DMS114 treated with DMSO at 0.1 percent for 48 hours (cell line): ENCODE data around the gene SPTBN2.
"Not testable (repeated sequence)": the region's sequence is repeated elsewhere in the genome, so short reads cannot be mapped to it uniquely, and the experiment has no call there.

Experiments
- DNase-seq: peaks from one replicate; lab custom pipeline; 2025; ENCODE audit not compliant: unreplicated experiment; lab: John Stamatoyannopoulos, UW

Gene SPTBN2

DNA sequence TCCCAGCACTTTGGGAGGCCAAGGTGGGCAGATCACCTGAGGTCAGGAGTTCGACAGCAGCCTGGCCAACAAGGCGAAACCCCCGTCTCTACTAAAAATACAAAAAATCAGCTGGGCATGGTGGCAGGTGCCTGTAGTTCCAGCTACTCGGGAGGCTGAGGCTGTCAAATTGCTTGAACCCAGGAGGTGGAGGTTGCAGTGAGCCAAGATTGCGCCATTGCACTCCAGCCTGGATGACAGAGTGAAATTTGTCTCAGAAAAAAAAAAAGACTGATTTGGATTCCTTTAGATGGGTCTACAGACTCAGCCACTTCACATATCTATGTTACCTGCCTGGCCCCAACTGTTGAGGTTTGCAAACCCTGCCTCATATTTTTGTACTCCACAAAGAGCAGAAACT lies 4.8 kb downstream of the SPTBN2 start:
- not testable (repeated sequence) for DNase-seq

DNA sequence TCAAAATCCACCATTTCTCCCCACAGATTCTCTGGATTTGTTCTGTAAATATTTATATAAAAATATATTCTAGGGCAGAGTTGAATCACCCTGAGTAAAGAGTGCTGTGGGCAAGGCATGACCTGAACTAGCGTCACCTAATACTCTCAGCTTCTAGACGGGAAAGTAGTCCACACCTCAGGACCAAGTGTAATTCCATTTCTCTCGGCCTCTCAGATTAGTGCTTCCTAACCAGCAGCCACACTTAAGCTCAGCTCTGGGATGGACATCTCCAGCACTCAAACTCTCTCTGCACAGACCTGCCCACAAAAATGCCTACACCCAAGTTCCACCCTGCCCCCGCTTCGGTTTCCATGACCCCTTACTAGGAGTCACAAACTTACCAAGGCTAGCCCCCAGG lies 5.3 kb downstream of the SPTBN2 start:
- no peak for DNase-seq

DNA sequence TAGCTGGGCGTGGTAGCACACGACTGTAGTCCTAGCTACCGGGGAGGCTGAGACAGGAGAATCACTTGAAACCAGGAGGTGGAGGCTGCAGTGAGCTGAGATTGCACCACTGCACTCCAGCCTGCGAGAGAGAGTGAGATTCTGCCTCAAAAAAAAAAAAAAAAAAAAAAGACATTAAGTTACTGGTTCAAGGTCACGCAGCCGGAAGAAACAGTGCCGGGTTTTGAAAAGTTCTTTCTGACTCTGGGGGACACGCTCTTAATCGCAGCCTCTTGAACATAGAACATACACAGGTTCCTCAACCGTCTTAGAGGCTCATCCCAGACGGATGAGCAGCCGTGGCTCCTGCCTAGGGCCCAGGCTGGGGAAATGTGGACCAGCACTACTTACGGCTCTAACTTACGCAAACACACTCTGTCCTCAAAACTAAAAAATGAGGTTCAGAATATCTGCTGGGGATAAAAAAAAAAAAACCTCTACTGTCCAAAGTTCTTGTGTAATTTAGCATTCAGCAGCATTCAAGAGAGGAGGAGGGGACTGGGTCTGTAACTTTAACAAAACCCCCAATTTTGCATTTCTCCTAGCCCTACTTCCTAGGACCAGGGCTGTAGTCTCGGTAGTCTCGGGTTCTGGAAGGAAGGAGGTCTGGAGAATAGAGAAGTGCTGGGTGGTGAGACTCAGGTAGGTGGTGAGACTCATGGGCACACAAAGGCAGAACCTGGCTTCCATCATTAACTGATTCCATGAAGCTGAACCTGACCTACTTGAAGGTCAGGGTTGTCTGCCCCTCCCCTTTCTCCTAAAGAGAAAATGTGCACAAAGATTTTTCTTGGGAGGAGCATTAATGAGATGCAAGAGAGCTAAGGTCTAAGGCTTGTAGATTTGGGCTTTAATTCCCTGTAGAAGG lies 6.0 kb downstream of the SPTBN2 start:
- DNase-seq, result no peak

DNA sequence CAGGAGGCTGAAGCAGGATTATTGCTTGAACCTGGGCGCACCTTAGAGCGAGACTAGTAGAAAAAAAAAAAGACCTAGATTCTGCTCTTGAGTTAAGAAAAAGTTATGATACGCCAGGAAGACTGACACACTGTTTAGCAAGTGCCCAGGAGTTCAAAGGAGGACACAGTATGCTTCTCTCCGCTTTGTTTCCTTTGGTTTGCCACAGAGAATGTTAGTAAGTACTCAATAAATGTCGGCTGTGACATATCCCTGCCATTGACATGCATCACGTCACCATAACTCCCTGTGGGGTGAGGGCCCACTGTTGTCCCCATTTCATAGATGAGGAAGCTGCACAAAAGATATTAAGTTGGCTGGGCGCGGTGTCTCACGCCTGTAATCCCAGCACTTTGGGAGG lies 7.1 kb downstream of the SPTBN2 start:
- no peak for DNase-seq

DNA sequence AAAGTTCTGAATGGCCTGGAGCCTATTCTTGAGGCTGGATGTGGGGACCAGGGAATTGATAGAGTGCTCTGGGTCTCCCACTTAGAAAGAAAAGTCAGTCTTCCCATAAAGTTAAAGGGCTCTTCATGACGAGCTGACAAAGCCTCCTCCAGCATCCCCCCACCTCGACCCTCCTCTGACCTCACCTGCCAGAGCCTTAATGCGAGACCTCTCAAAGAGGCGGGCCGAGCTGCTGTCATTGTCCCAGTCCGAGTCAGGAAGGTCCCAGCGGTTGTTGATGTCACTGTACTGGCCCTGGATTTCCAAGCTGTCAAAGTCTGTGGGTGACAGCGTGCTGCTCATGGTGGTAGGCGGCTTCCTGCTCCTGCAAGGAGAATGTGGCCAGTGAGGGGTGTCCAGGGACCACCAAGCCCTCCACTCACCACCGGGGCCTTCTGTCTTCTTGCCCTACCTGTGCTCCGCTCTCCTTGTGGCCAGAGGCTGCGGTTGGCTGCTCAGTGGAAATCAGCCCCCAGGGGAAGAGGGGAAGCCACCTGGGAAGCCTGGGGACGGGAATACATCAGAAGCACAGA lies 8.0 kb downstream of the SPTBN2 start:
- DNase-seq, result no peak

DNA sequence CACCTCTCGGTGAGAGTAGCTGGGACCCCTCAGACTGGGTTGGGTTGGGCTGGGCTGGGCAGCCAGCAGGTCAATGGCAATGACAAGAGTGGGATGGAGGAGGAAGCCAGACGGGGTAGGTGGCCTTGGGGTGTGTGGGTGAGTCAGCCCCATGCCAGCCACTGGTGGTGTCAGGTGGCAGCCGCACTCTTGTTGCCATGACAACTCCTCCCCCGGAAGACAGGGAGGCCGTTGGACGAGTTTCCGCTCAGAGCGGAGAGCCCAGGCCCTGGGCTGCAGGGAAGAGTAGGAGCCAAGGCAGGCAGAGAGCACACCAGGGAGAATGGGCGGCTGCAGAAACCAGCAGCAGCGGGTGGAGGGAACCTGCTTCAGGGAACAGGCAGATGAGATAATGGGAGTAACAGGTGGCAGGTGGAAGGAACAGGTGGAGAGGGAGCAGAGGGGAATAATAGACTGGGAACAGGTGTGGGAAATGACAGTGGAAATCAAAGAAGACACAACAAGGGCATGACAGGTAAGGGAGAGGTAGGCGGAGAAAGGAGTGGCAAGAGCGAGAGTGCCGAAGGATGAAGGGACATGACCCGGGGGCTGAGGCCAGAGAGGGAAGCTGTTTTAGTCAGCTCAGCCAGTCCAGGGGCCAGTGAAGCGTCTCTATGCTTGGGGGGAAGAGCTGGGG lies 8.7 kb downstream of the SPTBN2 start:
- DNase-seq, result no peak

DNA sequence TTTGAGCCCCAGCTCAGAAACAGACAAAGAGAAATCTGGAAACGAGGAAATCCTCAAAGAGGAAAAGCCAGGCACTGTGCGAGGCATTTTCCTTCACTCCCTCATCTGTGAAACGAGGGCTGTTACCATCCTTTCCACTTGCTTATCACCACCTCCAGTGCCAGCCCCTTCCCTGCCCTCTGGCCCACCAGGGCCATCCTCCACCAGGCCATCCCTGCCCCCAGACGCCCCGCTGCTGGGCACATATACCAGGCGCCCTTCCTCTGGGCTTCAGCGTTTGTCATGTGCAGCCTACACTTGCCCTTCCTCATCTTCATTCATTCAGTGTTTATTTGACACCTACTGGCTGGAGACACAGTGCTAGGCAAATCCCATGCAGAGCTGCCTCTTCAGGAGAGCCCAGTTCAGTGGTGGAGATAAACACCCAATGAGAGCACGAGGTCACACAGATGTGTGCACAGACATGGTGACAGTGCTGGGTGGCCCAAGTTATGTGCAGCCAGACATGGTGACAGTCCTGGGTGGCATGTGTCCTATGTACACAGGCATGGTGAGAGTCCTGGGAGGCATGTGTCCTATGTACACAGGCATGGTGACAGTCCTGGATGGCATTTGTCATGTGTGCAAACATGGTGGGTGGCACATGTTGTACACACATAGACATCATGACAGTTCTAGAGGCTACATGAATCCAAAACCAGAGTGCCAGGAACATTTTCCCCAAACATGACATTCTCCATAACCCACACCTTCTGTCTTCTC lies 9.7 kb downstream of the SPTBN2 start:
- no peak for DNase-seq

DNA sequence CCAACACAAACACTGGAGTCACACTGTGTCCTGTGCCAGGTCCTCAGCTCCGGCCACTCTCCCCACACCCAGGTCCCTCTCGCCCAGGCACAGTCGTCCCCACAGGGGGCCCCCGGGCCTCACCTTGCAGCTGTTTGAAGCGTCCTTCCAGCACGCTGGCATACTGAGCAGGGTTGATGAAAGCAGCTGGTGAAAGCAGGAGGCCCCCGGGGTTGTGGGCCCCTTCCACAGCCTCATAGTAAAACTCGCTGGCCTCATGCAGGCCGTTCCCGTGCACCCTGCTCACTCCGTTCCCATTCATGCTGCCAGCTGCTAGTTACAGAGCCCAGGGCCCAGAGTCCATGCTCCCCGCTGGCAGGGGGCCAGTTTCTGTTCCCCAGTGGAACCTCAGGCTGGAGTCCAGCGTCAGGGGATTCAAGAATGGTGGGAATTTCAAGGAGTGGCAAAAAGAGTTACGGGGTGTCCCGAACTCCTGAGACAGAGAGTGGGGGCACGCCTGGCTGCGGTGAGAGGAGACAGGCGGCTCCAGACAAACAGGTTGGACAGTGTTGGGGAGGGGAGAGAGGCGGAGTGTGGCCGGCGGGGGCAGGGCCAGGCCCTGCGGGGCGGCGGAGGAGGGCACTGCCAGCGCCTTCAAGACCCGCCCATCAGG lies 10.6 kb downstream of the SPTBN2 start:
- DNase-seq, result no peak

DNA sequence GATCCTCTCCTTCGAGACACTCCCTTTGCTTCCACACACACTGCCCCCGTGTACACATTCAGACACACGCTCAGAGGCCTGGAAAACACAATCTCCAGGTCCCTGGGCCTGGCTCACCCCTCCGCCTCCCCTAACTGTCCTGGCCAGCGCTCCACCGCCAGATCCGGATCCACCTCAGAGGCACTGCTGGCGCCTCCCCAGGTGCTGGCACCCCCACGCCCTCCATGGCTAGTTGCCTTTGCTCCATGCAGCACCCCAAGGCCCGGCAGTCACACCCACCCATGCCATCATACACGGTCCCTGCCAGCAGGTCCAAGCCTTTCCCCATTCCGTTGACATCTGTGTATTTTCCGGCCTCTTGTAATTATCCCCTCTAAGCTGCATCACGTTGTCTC lies 11.1 kb downstream of the SPTBN2 start:
- no peak for DNase-seq

DNA sequence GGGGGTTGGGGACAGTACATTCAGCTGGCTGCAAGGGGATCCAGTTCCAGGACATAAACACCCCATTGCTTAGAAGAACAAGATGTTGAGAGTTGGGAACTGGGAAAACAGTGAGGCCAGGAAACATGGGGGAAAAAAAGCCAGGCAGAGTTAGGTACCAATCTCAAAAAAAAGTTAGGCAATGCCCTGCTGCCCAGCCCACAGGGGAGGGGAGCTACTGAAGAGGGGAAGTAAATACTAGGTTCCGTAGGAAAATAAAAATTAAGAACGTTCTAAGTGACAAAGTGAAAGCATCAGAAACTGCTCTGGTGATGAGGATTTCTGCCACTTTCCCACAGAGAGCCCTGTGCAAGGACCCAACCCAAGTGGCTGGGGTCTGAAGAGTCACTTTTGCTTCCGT lies 12.0 kb downstream of the SPTBN2 start:
- DNase-seq, result no peak

DNA sequence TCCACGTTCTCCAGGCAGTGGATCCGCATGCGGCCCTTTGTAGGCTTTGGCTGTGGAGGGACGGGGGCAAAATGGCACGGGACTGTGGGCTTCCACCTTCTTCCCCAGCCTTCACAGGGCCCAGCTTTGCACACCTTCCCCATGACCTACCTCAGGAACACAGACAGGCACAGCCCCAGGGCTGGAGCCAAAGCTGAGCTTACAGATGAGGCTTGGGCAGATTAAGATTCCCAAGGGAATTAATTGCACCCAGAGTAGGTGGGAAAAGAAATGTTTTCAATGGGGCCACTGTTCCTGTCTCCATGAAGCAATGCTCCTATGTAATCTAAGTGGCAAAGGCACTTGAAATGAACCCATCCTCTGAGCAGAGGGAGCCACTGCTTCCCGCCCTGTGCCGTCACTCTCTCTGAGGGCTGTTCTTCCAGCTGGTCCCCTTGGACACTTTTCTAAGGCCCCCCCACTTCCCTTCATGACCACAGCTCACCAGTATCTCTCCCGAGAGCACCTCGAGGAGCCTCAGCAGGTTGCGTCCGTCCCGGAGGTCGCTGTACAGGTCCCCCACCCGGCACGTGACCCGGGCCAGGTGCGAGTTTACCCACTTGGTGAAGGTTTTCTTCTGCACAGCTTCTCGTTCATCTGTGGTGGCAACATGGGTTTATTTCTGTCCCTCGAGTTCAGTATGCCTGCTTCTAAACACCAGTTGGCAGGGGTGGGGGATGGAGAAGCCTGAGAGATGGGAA lies 13.5 kb downstream of the SPTBN2 start:
- no peak for DNase-seq

DNA sequence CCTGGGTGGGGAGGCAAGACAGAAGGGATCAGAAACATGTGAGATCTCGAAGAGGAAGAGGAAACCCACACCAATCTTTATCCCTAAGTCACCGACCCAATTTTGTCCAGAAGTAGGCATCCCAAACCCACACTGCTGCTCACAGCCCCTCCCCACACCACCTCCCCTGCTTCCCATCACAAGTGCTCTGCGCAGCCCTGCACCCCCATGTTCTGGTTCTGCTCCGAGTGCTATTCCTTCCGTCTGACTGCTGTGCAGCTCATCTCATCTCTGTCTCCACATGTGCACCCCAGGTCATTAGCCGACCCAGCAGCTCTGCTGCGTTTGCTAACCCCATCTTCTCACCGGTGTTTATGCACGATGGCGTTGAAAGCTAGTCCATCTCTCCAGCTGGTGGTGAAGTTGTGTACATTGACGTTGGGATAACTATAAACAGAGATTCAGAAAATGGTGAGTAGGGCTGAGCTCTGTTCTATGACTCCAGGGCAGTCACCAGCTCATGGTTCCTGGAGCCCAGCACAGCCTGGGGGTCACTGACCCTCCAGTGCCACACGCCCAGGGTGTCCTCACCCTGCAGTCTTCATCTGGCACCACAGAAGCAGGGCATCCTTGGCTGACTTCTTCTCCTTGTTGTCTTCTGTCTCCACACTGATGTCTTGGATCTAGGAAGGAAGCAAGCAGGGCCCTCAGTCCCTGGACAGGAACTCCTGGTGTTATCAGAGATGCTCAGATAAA lies 15.1 kb downstream of the SPTBN2 start:
- DNase-seq, result no peak

DNA sequence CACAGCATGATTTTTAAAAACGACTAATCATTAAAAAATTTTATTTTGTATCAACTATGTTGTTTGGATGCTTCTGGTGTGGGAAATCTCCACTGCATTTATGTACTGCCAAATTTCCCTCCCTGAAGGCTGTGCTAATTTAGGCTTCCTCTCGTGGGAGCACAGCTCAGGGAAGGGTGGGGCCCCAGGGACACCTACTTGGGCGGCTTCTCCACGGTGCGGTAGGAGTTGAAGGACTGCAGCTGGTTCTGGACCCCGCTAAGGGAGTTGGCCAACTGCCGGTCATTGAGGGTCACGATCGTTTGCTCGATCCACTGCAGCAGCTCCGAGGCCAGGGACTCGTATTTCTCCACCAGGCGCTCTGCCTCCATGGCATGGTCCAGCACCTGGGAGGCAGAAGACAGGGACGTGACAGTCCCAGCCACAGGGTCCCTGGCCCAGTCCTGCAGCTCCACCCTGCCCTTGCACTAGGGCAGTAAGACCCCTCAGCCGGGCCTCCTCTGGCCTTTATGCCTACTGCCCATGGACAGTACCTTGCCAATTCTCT lies 18.6 kb downstream of the SPTBN2 start:
- DNase-seq, result no peak

DNA sequence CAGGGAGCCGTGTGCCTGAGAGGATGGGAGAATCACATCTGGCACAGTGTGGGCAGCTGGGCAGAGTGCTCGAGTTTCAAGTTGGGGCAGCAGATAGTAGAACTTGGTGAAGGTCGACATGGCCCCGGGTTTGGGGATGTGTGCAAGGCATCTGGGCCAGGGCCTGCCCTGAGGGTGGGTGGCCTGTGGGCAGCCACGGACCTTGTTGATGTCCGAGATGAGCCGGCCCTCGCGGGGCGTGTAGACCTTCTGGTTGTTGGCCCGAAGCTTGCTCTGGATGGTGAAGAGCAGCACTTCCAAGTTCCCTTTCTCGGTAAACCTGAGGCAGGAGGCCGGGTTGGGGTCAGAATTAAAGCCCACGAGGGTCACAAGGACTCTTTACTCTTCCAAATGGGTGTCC lies 20.3 kb downstream of the SPTBN2 start:
- no peak for DNase-seq

DNA sequence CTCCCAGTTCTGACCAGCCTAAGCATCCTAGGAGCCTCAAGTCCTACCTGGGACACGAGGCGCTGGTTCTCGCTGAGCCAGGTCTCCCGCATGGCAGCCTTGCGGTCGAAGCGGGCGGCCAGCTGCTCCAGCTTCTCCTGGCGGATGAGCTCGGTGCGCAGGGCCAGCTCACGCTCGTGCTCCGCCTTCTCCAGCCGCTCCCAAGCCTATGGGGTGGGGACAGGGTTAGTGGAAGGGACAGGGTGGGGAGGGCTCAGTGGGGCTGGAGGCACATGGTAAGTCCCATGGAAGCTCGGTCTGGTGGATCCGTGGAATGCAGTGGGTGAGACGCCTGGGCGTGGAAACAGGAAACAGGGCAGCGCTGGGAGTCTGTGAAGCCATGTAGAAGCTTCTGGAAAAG lies 20.9 kb downstream of the SPTBN2 start:
- no peak for DNase-seq

DNA sequence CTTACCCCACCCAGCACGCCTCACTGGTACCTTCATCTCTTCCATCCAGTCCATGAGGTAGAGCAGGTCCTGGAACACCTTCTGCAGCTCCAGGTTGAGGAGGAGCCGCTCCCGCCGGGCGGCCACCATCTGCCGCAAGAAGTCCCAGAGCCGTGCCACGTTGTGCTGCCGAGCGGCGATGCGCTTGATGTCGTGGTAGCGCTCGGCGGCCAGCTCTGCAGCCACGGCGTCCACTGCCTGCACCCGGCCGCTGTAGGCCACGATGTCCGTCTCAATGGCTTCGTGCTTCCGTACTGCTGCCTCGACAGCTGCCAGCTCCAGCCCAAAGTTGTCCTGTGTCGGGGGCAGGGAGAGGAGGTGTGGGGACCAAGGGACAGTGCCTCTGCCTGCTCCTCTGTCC lies 21.5 kb downstream of the SPTBN2 start:
- no peak for DNase-seq

DNA sequence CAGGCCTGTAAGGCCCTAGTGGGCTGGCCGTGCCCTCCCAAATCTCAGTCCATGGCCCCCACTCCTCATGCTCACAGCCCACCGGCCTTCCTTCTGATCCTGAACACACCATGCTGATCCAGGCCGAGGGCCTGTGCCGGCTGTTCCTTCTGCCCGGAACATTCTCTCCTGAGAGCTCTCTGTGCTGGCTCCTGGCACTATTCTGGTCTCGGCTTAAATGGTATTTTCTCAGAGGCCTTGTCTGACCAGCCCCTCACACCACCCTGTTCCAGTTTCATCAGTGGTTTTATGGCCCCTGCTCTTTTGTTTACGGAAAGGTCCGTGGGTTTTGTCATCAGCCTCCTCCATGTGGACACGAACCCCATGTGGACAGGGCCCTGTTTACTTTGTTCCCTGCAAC lies 22.0 kb downstream of the SPTBN2 start:
- DNase-seq, result no peak

DNA sequence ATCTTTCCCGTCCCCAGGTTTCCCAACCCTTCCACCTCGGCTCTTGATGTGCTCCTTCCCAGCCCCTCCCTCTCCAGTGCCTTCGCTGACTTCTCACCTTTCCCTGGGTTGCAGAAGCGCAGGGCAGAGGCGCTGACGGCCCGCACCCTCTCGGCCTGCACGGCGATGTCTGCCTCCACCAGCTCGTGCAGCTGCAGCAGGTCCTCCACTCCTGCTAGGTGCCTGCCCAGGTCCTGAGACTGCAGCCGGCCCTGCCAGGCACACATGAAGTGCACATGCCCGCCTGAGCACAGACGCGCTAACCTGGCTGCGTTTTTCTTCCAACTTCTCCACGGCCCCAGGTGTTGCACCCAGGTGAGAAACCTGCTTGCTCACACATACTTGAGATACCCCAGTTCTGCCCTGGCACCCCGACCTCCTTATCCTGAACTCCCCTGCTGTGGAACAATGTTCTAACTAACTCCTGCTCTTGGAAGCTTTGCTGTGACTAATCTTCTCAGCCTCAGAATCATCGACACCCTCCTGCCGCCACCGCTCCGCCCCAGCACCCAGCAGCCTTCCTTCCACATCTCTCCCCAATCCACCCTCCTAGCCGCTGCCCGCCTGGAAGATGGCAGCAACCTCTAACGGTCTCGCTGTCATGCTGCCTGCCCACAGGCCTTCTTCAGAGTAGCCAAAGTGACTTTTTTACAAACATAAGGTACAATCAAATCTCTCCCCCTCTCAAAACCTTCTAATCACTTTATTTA lies 23.3 kb downstream of the SPTBN2 start:
- DNase-seq, result no peak
